Astrocyte (in vitro differentiated cells and primary cell): Measurements from ENCODE around the gene KCNMA1. TPM values are rescaled to one million over a fixed set of nuclear protein-coding genes. Genes with fewer than 3 reads are reported as not detected.

Source experiments
- DNase-seq: peaks from one replicate; pipeline ENCODE4 v3.0.0-alpha.2; 2010; ENCODE audit warnings: low read depth
- FAIRE-seq: peaks from 2 replicates; lab custom pipeline; 2011; peaks lifted over from hg19 to GRCh38; lab: Jason Lieb, UNC
- H2AFZ ChIP-seq: 2 replicates; pipeline ENCODE4 v1.6.0; 2012; ENCODE audit warnings: low read depth, low read length, inconsistent platforms
- H3K27ac ChIP-seq: 2 replicates; pipeline ENCODE4 v1.5.1; 2011; ENCODE audit warnings: low read depth, low read length, inconsistent platforms
- H3K27me3 ChIP-seq: 2 replicates; pipeline ENCODE4 v1.6.0; 2011; ENCODE audit warnings: low read length, inconsistent platforms; ENCODE audit not compliant: insufficient read depth
- H3K36me3 ChIP-seq: 2 replicates; pipeline ENCODE4 v1.5.1; 2011; ENCODE audit warnings: low read length, inconsistent platforms; ENCODE audit not compliant: insufficient read depth
- H3K4me1 ChIP-seq: 2 replicates; pipeline ENCODE4 v1.5.1; 2011; ENCODE audit warnings: low read length, inconsistent platforms; ENCODE audit not compliant: insufficient read depth
- H3K4me2 ChIP-seq: 2 replicates; pipeline ENCODE4 v1.6.0; 2012; ENCODE audit warnings: low read length, inconsistent platforms
- H3K4me3 ChIP-seq: 2 replicates; pipeline ENCODE4 v1.5.1; 2011; ENCODE audit warnings: low read depth, mild to moderate bottlenecking, low read length, inconsistent platforms; ENCODE audit not compliant: insufficient read depth
- H3K79me2 ChIP-seq: 2 replicates; pipeline ENCODE4 v1.6.0; 2012; ENCODE audit warnings: mild to moderate bottlenecking, low read length, inconsistent platforms; ENCODE audit not compliant: insufficient read depth
- H3K9ac ChIP-seq: 2 replicates; pipeline ENCODE4 v1.6.0; 2012; ENCODE audit warnings: mild to moderate bottlenecking, low read length, inconsistent platforms
- H3K9me3 ChIP-seq: 2 replicates; pipeline ENCODE4 v1.5.1; 2012; ENCODE audit warnings: low read depth, mild to moderate bottlenecking, low read length, inconsistent platforms; ENCODE audit not compliant: insufficient read depth
- H4K20me1 ChIP-seq: 2 replicates; pipeline ENCODE4 v1.6.0; 2012; ENCODE audit warnings: low read length, inconsistent platforms; ENCODE audit not compliant: insufficient read depth
- H3K27ac Mint-ChIP-seq: one replicate; pipeline ENCODE4 v1.8.0; 2021; ENCODE audit warnings: mild to moderate bottlenecking, mixed read lengths; ENCODE audit not compliant: unreplicated experiment
- H3K27me3 Mint-ChIP-seq: one replicate; pipeline ENCODE4 v1.8.0; 2021; ENCODE audit warnings: low read depth, mixed read lengths; ENCODE audit not compliant: unreplicated experiment
- H3K36me3 Mint-ChIP-seq: one replicate; pipeline ENCODE4 v1.8.0; 2021; ENCODE audit warnings: low read depth, mixed read lengths; ENCODE audit not compliant: unreplicated experiment
- H3K4me1 Mint-ChIP-seq: one replicate; pipeline ENCODE4 v1.8.0; 2021; ENCODE audit warnings: low read depth, mixed read lengths; ENCODE audit not compliant: unreplicated experiment
- H3K4me3 Mint-ChIP-seq: one replicate; pipeline ENCODE4 v1.8.0; 2021; ENCODE audit warnings: mild to moderate bottlenecking, moderate library complexity, mixed read lengths; ENCODE audit not compliant: unreplicated experiment
- H3K9me3 Mint-ChIP-seq: one replicate; pipeline ENCODE4 v1.8.0; 2021; ENCODE audit warnings: mild to moderate bottlenecking, mixed read lengths; ENCODE audit not compliant: unreplicated experiment
- CTCF ChIP-seq: IDR thresholded peaks from 2 replicates; pipeline ENCODE4 v1.5.1; 2011; ENCODE audit warnings: low read depth, mild to moderate bottlenecking, inconsistent platforms, low read length, moderate library complexity; ENCODE audit not compliant: insufficient read depth
- EZH2 ChIP-seq: IDR thresholded peaks from 2 replicates; pipeline ENCODE4 v1.6.1; 2012; ENCODE audit warnings: mild to moderate bottlenecking, low read length, inconsistent platforms; ENCODE audit not compliant: insufficient read depth
- total RNA-seq: library from RNA; stranded (reverse); gene quantifications from 2 replicates; pipeline ENCODE4 v1.2.1, GENCODE V29; 2021

KCNMA1 gene
- total RNA-seq, 1 donor from 2014 or later = 45.8 TPM

GRCh38 chr10:77287647-77288120 is 349.9 kb downstream of the KCNMA1 start:
- TF ChIP-seq CTCF (no peak), EZH2 (no peak)
- Histone ChIP-seq H3K27ac (no peak overlapping the region), H2AFZ (no peak overlapping the region), H3K4me3 (no peak overlapping the region), H3K9ac (no peak overlapping the region), H3K27me3 (no peaks in the 10 kb centered on the region), H3K36me3 (no peaks in the 10 kb centered on the region), H3K9me3 (no peaks in the 10 kb centered on the region), H3K79me2 (peaks cover 4% of the 10 kb centered on the region), H3K4me1 (peaks cover 35% of the 10 kb centered on the region), H3K4me2 (no peak overlapping the region), H4K20me1 (no peaks in the 10 kb centered on the region)
- H3K36me3 Mint-ChIP-seq = no peaks in the 10 kb centered on the region
- H3K27me3 Mint-ChIP-seq = no peaks in the 10 kb centered on the region
- DNase-seq (no peak), FAIRE-seq (no peak)
- no peak overlapping the region for H3K4me3 Mint-ChIP-seq
- no peaks in the 10 kb centered on the region for H3K9me3 Mint-ChIP-seq
- H3K27ac Mint-ChIP-seq = peak overlapping the region; percentile 73
- peaks cover 77% of the 10 kb centered on the region for H3K4me1 Mint-ChIP-seq

- Histone ChIP-seq H3K9ac (no peak overlapping the region), H3K36me3 (no peaks in the 10 kb centered on the region), H3K79me2 (peaks cover 4% of the 10 kb centered on the region), H3K4me3 (no peak overlapping the region), H3K27me3 (no peaks in the 10 kb centered on the region), H2AFZ (no peak overlapping the region), H3K4me1 (peaks cover 27% of the 10 kb centered on the region), H4K20me1 (no peaks in the 10 kb centered on the region), H3K4me2 (no peak overlapping the region), H3K27ac (no peak overlapping the region), H3K9me3 (no peaks in the 10 kb centered on the region)
- TF ChIP-seq CTCF = no peak
- no peaks in the 10 kb centered on the region for H3K27me3 Mint-ChIP-seq
- DNase-seq = no peak
- H3K4me3 Mint-ChIP-seq = no peak overlapping the region
- no peak overlapping the region for H3K27ac Mint-ChIP-seq
- peak; percentile 43 for FAIRE-seq
- H3K9me3 Mint-ChIP-seq = no peaks in the 10 kb centered on the region
- no peaks in the 10 kb centered on the region for H3K36me3 Mint-ChIP-seq
- H3K4me1 Mint-ChIP-seq = peaks cover 73% of the 10 kb centered on the region
These were observed 350.8 kb downstream of the KCNMA1 start for GRCh38 chr10:77286531-77287508.
